Measurements from ENCODE around the gene PKD1L1.

GRCh38 chr7:47826754-47827153 lies 121.5 kb downstream of the PKD1L1 start:
- no peak for TF ChIP-seq CTCF (IDR thresholded peaks at IDR 0.05)
- no peak for TF ChIP-seq POLR2A (IDR thresholded peaks at IDR 0.05)

Measured in heart left ventricle (tissue), 13 donors.